ENCODE data around the gene PRICKLE3.

Gene PRICKLE3

DNA sequence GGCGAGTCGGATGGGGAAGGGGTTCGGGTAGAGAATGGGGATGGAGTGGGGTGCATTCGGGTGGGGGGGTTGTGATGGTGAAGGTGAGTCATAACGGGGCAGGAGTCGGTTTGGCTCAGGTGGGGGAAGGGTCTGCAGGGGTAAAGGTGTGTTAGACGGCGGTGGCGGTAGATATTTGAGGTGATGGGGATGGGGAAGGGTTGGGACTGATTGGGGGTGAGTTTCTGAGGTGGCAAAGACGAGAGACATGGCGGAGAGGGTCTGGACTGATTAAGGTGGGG lies 13.1 kb upstream of the PRICKLE3 start:
- TF ChIP-seq, protein P1, sequence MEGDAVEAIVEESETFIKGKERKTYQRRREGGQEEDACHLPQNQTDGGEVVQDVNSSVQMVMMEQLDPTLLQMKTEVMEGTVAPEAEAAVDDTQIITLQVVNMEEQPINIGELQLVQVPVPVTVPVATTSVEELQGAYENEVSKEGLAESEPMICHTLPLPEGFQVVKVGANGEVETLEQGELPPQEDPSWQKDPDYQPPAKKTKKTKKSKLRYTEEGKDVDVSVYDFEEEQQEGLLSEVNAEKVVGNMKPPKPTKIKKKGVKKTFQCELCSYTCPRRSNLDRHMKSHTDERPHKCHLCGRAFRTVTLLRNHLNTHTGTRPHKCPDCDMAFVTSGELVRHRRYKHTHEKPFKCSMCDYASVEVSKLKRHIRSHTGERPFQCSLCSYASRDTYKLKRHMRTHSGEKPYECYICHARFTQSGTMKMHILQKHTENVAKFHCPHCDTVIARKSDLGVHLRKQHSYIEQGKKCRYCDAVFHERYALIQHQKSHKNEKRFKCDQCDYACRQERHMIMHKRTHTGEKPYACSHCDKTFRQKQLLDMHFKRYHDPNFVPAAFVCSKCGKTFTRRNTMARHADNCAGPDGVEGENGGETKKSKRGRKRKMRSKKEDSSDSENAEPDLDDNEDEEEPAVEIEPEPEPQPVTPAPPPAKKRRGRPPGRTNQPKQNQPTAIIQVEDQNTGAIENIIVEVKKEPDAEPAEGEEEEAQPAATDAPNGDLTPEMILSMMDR (IDR thresholded peaks at IDR 0.05) = no peak
- no peak for TF ChIP-seq ZFX (IDR thresholded peaks at IDR 0.05; ENCODE audit: borderline replicate concordance)
- peak overlapping the region; percentile 56; the same call in 1 of the 2 replicates for H3K27ac ChIP-seq

DNA sequence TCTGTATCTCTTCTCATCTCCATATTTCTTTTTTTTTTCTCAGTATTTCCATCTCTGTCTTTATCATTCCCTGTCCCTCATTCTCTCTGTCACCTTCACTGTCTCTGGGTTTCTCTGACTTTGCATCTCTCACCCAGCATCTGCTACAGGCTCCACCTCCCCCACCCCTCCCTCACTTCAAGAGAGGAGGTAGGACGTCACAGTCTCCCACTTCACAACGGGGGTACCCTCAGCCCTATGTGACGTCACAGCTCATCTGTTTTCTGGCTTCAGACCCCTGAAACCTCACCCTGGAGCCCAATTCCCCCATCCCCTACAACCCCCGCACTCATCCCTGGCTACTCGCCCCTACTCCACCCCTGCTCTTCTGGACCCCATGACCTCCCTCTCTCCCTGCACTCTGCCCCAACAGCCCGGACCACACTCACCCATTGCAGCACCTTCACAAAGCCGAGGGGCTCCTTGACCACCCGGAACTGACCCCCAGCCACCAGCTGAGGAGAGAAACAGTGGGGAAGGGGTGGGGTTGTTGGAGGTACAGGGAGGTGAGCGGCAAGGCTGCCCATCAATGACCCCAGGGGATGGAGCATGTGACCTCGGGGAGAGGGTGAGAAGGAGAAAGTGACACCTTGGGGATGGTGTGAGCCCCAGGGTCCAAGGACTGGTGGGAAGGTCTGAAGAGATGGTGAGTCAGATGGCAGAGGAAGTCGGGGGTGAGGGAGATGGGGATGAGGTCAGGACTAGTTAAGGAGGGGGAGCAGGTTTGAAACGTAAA lies 12.6 kb upstream of the PRICKLE3 start:
- TF ChIP-seq, protein P1 (IDR thresholded peaks at IDR 0.05) = no peak
- TF ChIP-seq ZFX (IDR thresholded peaks at IDR 0.05; ENCODE audit: borderline replicate concordance) = no peak
- H3K27ac ChIP-seq = no peak overlapping the region

DNA sequence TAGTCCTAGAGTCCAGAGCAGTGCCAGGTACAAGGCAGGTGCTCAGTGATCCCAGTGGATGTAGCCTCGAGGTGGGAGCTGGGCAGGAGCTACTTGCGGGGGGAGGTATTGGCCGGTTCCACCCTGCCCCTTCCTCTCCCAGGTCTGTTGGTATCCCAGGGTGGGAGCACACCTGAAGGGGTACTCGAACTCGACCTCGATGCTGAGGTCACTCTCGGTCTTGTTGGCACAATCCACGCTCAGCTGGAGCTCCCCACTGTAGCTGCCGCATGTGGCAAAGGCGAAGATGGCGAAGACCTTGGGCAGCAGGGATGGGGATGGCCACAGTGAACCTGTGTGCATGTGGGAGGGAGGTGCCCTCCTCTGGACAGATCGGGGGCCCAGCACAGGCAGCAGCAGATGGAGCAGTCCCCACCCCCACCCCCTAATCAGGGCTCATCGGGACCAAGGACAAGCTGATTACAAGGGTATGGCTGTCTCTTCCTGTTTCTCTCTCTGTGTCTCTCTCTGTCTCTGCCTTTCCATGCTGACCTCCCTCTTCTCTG lies 11.4 kb upstream of the PRICKLE3 start:
- no peak overlapping the region for H3K27ac ChIP-seq

DNA sequence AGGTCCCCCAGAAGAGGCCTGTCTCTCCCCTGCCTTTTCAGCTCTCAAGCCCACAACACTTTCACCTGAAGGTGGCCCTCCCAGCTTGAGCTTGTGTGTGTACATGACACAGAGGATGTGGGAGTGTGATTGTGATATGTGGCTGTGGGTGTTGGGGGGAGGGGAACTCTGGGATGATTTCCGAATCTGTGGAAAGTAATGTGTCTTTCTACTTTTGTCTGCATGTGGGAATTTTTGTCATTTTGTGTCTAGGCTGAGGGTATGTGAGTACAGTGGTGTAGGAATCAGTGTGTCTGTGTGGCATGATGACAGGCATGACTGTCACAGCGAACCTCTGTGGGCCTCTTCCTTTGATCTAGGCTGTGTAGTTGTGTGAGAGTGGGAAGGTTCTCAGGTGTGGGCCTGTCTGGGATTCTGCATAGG lies 7.4 kb upstream of the PRICKLE3 start:
- H3K27ac ChIP-seq = no peak overlapping the region
- TF ChIP-seq, protein P1 (IDR thresholded peaks at IDR 0.05) = no peak
- TF ChIP-seq ZFX (IDR thresholded peaks at IDR 0.05; ENCODE audit: borderline replicate concordance) = no peak

More for the DNA sequence above, 11.4 kb upstream of the PRICKLE3 start:
- TF ChIP-seq, protein P1 (IDR thresholded peaks at IDR 0.05) = no peak
- TF ChIP-seq ZFX (IDR thresholded peaks at IDR 0.05; ENCODE audit: borderline replicate concordance) = no peak

DNA sequence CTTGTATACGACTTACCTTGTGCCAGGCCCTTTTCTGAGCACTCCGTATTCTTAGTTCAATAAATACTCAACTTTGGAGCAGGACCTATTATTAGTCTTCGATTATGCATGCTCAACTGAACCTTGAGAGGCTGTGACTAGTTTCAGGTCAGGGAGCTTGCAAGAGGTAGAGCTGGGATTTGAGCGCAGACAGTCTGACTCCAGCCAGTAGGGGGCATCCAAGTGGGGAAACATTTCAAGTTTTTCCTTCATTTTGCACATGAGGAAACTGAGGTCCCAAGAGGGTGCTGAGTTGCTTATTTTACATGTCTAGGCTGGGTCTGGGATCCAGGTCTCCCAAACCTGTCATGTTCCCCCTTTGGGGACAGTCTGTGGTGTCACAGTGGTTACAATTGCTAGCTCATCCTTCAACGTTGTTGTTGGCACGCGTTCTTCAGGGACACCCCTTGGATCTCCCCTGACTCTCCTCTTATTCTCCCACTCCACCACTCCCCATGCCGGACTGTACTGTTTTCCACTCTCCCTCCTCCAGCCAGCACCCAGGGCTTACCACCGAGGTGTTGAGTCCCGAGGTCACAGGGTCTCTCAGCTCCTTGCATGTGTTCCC lies 6.7 kb upstream of the PRICKLE3 start:
- TF ChIP-seq, protein P1 (IDR thresholded peaks at IDR 0.05) = peak; percentile 79
- no peak for TF ChIP-seq ZFX (IDR thresholded peaks at IDR 0.05; ENCODE audit: borderline replicate concordance)
- peak overlapping the region; percentile 83 for H3K27ac ChIP-seq

DNA sequence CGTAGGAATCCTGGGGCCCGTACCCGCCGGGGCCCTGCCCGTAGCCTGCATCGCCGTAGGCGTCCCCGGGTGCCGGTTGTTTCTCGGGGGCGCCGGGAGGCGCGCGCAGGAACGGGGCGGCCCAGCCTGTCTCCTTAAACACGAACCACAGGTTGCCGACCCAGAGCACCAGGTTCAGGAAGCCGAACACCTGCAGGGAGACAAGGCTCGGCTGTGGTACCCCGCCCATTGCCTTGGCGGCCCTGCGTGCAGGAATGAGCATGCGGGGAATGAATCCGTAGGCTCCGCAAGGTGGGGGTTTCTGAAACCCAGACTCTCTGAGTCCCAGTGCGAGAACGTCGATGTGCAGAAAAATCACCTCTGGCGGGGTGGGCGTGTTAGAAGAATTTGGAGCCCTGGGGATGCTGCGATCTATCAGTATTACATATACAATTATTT lies 5.4 kb upstream of the PRICKLE3 start:
- TF ChIP-seq ZFX (IDR thresholded peaks at IDR 0.05; ENCODE audit: borderline replicate concordance) = no peak
- TF ChIP-seq, protein P1 (IDR thresholded peaks at IDR 0.05) = no peak
- H3K27ac ChIP-seq = peak overlapping the region; percentile 83
